ENCODE results near the gene GRIK3.

- TF ChIP-seq CTCF (conservative IDR thresholded peaks at IDR 0.05; ENCODE audit: low read length) (no peak), EZH2phosphoT487 (IDR thresholded peaks at IDR 0.05; ENCODE audit: borderline replicate concordance, low read depth, low read length) (no peak)
Observed at GRCh38 chr1:36950604-36951291, 83.6 kb downstream of the GRIK3 start.

Data from OCI-LY7 (cell line).